ENCODE measurements around the gene KCNC4.

The KCNC4 gene

DNA sequence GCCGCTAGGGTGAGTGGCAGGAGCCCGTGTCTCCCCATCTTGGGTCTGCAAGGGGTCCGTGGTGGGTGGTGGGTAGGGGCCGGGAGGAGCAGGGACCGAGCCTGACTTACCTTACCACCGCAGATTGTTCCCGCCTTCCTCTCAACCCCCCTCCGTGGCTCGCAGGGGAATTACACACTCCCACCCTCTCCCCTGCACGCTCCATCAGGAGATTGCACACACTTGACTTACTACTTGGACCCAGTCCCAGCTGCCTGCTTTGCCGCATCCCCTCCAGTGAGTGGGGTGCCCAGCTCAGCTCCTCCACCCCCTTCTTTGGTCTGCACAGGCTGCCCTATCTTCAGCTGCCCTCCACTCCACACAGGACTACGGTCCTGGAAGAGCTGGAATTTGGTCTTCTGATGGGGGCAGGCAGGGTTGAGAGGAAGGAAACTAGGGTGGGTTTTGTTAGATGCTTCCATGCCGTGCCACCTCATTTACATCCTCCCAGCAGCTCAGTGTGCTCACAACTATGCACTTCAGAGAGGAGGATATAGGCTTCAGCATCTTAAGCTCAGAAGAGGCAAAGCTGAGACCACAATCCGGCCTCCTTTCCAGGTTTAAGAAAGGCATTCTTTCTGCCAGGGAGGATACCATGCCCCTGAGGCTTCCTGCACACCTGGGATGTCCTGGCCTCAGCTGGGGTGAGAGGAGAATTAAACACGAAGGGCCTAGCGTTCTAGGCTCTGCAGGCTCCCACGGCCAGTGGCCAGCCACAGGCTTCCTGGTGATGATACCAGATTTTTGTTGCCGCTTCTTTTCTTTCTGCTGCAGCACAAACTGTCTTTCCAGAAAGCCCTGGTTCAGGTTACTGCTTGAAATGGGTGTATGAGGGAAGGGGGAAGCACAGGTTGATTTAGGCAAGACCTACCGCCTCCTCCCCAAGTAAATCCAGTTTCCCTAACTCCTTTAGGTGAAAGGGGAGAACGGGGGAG, 2.3 kb downstream of the KCNC4 start:
- DNase-seq: no peak

DNA sequence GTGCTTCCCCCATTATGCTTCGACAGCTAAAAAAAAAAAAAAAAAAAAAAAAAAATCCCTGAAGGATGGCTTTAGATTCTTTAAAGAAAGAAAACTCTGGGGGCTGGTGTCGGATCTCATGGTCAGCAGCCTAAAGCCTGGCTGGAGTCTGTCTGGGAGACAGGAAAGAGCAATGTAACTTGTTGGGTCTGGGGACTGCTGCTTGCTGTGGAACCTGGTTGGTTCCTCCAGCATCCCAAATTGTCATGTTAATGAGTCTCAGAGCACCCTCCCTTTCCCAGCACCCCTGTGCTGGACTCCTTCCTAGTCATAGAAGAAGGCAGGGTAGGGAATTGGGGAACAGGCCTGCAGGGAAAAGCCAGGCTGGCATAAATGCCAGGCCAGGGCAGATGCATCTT, 3.0 kb downstream of the KCNC4 start:
- no peak for DNase-seq

DNA sequence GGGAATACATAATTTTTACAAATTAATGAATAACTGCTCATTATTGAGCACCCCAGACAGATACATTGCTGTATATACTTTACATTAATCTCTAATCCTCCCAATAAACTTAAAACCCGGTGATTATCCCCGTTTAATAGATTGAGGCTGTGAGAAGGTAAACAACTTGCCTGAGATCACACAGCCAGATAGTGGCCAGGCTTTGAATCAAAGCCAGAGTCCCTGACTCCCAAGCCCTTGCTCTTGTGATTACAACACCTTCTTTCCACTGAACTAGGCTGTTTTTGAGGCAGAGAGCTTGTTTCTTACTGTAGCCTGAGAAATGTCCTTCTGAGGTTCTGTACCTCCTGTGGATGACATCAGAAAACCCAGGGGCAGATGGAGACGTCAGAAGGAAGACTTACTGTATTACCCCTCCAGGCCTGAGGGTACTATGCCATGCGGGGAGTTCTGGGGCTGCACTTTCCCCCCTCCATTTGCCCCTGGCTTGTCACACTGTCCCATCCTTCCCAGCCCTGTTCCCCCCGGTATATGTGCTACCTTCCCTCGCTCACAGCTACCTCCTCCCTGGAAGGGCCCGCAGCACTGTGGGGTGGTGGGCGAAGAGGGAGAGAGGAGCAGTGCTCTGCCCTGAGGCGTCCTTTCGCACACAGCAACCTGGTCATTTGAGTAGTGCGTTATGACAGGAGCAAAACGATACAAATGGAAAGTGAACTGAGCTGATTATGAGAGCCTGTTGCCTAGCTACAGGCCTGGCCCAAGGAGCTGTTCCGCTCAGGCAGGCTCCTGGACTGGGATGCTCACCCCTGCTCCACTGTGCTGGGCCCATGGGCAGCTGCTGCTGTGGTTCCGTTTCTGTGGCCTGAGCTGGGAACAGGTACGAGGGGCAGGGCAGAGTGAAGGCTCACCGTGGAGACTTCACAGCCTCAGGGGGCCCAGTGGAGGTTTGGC, 4.6 kb downstream of the KCNC4 start:
- no peak for DNase-seq

DNA sequence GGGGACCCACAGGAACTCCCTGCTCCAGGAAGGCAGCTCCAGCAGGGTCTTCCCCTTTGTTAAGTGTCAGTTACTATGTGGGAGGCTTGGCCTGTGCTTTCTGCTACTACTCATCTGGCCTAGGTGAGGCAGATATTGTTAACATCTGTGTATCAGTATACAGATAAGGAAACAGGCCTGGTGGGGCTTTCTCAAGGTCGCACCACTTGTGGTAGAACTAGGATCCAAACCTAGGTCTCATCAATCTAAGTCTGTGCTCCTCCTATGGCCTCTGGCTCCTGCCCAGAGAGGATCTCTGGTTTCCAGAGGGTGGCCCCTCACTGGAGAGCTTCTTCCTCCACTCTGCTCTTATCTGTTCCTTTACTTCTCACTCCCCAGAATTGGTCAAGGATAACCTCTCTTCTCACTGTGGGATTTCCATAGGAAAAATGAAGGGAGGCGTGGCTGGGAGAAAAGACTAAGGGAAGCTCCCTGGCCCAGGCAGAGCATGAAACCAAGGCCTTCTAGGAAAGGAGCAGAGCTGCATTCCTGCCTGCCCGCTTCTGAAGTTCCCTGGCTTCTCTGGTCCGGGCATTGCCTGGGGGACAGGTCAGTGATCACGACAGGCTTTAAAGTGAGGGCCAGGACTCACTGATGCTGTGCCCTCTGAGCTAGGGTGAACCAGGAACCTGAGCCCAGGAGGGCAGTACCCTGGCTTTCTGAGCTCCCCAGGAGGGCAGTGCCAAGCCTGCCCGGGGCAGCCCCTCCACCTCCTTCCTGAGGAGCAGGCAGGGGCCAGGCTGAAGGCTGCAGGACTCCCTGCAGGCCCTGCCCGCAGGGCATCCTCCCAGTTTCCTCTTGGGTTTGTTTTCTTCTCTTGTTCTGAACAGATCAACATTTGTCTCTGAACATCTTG, 5.8 kb downstream of the KCNC4 start:
- no peak for DNase-seq

DNA sequence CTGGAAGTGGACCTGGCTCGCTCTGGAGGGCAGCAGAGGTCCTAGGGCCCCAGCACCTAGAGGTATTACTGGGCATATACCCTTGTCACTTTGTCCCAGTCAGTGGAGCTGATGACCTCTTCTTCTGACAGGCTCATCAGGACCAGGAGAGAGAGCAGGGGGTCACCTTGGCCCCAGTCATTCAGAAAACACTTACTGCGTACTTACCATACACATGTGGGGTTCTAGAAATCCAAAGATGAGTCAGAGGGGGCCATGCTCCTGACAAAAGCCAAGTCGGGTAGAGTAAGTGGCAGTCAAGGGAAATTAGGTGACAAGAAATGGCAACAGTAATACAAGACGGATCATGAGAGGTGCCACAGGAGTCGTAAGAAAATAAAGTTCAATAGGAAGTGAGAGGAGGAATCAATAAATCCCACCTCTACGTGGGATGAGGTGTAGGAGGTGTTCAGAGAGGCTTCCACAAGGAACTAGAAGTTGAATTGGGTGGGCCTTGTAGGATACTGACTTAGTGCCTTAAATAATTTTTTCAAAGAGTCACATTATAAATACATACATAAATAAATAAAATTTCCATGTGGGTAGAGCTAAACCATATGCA, 6.8 kb downstream of the KCNC4 start:
- no peak for DNase-seq

DNA sequence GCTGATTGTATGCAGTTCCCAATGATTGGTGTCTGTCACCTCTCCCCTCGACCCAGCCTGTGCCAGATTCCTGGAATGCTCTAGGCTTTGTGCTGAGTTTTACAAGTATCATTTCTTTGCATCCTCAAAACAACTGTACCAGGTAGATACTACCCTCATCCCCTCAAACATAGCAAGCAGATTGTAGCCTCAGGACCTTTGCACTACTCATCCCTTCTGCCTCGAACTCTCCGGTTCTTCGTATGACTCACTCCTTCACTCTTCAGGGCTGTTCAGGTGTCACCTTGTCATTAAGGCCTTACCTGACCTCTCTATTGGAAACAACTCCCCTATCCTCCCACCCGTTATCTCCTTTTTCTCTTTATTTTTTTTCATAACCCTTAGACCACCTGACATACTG, 8.0 kb downstream of the KCNC4 start:
- no peak for DNase-seq

DNA sequence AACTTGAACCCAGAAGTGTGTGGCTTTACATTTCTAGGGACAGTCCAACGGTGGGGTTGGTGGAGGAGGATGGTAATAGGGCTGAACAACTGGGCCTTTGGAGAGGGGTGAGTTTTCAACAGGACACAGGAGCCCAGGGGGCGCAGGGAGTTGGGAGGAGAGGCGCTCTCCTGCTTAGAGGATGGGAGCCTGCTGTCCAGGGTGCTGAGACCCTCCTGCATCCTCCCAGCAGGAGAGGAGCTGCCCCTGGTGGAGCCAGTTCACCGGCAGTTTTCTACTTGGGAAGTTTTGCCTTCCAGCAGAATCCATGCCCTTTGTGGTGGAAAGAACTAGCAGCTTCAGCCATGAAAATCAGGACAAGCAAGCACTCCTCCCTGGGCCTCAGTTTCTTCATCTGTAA, 8.6 kb downstream of the KCNC4 start:
- no peak for DNase-seq

DNA sequence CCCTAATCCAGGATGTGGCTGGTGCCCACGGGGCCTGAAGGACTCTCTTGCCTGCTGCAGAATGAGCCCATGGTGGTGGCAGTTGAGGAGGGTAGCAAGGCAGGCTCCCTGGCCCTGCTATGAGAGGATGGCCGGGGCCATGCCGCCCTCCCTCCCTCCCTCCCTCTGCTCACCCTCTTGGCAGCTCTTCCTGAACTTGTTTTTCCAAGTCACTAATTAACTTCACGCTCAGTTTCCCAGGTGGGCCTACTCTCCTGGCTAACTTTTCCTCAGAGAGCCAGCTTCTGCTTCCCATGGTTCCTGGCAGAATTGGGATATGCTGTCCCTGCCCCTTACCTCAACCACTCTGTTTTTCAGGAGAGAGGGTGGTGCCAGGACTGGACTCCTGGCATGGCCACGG, 10.2 kb downstream of the KCNC4 start:
- DNase-seq: no peak

DNA sequence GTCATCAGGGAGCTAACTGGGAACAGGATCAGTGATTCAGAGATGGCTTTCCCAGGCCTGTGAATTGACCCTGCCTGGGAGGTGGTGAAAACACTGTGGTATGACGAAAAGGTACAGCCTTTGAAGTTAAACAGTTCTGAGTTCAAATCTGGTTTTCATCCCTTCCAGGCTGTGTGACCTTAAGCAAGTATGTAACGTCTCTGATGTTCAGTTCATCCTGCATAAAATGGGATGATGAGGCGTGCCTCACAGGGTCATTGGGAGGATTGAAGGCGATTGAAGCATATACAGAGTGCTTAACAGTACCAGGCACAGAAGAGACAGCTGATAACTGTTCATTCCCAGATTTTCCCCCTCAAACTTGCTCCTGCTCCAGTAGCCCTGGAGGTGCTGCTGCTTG, 11.0 kb downstream of the KCNC4 start:
- no peak for DNase-seq

DNA sequence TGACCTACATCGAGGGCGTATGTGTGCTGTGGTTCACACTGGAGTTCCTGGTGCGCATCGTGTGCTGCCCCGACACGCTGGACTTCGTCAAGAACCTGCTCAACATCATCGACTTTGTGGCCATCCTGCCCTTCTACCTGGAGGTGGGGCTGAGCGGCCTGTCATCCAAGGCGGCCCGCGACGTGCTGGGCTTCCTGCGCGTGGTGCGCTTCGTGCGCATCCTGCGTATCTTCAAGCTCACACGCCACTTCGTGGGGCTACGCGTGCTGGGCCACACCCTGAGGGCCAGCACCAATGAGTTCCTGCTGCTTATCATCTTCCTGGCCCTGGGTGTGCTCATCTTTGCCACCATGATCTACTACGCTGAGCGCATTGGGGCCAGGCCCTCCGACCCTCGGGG, 13.0 kb downstream of the KCNC4 start:
- DNase-seq: no peak

DNA sequence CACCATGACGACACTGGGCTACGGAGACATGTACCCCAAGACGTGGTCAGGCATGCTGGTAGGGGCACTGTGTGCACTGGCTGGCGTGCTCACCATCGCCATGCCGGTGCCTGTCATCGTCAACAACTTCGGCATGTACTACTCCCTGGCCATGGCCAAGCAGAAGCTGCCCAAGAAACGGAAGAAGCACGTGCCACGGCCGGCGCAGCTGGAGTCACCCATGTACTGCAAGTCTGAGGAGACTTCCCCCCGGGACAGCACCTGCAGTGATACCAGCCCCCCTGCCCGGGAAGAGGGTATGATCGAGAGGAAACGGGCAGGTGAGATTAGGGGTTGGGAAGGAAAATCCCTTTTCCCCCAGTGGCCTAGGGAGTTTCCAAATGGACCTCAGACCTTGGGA, 13.5 kb downstream of the KCNC4 start:
- DNase-seq: no peak

DNA sequence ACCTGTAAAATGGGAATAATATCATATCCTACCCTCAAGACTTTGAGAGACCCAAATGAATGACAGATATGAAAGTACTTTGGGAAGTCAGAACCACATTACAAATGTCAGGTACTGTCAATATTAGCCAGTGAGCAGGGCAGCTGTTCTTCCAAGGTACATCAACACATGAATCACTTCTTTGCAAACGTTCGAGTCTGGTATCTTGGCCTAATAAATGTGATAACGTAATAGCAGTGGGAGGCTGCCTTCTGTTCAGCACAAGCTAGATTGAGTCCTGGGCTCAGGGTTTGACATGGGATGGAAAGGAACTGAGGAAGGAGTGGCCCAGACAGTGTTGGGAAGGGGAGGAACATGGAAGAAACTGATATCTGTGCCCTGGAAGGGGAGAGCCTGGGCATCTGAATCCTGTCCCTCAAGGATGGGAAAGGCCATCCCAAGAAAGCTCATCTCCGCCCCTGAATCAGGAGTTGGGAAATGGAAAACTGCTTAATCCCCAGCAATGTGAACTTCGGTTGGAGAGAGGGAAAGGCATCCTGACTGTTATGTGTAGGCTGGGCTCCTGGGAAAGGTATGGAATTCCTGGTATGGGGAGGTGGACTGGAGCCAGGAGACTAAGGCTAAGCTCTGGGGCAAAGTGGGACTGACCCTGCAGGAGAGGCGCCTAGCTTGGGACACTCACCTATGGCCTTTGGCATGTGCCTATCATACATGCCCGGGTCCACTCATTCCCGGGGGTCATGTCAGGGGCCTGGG, 14.3 kb downstream of the KCNC4 start:
- DNase-seq: no peak

DNA sequence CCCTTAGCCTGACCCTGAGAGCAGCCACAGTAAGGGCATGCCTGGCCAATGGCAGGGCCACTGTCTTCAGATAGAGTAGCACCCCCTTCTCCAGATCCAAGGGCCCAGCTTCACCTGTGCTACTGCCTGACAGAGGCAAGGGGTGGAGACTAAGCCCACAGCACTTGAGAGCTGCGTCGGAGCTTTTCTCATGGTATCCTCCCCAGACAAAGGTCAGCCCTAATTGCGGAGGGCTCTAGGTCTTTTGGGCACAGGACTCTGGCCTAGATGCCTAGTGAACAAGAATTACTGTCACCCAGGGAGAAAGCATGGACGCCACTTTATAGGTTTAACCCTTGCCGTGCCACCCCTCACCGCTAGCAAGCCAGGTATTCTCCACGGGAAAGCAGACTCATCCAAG, 15.1 kb downstream of the KCNC4 start:
- DNase-seq: no peak

DNA sequence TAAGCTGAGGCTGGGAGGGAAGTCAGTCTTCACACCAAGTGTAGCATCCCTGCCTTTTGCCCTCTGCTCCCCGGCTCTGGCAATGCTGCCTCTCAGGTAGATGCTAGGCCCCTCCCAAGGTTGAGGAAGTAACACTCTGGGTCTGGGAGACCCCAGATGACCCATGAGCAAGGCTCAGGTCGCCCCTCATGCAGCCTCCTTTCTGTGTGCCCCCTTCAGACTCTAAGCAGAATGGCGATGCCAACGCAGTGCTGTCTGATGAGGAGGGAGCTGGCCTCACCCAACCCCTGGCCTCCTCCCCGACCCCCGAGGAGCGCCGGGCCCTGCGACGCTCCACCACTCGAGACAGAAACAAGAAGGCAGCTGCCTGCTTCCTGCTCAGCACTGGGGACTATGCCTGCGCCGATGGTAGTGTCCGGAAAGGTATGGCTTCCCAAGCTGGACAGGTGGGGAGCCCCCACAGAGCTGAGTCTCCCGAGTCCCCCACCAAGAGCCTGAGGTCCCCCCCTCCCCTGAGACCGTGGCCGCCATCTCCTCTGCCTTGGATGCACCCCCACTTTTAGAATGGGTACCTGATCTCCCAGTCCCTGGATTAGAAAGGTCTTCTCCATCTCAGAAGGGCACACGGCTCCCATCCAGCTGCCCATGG, 15.8 kb downstream of the KCNC4 start:
- DNase-seq: no peak

DNA sequence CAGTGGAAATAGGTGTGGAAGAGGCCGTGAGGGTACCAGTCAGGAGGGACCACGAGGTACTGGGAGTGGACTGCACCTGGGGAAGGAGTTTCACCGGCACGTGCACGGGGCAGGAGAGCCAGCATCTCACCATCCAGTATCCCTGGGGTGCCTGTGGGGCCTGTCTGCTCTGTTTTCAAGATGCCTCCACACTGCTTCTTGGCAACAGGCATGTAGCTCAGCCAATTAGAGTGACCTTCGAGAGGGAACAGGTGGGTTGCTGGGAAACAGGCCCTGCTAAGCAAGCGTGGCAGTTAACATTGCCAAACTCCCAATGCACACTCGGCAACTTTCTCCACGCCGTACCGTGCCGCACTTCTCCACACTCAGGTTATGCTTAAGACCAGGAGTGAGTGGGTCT, 17.7 kb downstream of the KCNC4 start:
- DNase-seq: no peak

DNA sequence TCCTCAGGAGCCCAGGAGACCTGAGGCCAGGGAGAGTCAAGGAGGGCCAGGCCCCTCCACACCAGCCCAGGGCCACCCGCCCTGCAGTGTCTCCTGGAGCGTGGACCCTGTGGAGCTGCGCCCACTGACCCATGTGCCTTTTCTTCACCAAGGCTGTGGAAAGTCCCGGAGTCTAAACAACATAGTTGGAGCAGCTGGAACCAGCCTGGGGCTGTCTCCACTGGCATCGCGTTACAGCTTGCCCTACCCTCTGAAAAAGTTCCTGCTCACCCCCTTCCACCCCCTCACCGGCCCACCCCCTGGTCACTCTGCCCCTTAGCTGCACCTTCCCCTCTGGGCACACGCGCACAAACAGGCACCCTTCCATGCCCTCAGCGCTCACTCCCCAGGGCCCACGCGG, 18.3 kb downstream of the KCNC4 start:
- no peak for DNase-seq

DNA sequence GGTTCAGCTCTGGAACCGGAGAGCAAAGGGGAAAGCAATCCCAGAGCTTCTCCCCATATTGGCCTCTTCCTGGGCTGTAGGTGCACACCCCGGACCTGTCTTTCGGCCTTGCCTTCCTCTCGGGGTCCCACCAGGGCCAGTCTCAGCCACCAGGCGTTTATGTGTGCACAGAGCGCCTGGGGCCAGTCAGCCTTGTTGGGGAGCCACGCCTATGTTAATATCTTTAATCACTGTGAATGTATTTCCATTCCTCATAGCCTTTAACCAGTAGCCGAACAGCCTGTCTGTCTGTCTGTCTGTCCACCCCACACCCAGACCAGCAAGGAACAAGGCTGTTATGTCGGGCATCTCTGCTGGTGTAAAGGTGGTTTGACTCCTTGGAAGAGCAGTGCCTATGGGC, 18.8 kb downstream of the KCNC4 start:
- no peak for DNase-seq

DNA sequence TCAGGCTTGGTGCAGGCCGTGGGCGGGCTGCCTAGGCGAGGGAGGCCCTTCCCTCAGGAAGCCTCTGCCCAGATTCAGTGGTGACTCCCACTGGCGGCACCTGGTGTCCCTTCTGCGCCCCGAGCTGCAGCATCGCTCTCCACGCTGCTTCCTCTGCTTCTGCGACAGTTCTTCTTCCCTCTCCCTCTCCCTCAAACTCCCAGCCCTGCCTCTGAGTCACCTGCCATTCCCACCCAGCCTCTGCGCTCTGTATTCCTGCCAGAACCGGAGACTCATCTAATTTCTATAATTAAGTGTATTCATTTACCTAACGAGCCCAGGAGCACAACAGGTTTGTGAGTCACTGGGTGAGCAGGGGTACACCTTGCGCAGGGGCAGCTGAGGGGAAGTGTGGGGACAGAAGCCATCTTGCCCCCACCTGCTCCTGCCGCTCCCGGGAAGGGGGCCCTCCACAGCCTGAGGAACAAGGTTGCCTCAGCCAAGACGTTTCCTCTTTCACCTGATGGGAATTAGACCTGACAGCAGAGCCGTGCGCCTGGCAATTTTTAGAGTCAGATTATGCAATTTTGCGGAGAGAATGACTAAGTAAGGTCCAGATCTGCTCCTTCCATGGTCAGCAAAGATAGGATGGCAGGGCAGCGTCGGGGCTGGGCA, 19.4 kb downstream of the KCNC4 start:
- no peak for DNase-seq

DNA sequence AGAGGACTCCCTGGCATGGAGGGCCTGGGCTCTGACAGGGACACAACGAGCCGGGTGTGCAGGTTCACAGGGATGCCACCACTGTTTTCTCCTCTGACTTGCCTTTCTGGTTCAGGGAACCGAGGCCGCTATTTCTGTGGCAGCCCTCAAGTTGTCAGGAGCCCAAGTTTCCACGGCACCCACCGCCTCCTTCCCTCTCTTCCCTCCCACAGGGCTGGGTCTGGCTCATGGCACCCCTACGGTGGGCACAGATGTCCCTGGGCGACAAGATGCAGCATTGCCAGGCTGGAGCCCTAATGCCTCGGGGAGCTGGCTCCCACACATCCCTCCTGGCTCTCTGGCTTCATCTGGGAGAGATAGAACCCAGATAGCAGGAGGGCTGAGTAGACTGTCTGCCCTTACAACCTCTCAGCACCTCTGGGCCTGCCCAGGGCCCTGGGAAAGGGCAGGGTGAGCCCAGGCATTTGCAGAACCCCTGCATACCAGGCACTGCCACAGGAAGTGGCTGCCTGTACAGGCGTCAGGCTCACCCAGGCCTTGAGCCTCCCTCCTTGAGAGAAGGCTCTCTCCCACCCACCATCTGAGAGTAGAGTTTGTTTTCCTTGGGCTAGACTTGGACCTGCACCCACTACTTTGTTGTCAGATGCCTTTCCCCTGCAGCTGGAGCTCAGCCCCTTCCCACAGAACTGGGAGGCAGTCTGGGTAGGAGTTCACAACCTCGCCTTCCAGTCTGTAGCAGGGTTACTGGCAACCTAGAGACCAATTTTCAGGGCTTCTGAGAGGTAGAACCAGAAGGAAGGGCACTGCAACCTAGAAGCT, 20.5 kb downstream of the KCNC4 start:
- DNase-seq: no peak

DNA sequence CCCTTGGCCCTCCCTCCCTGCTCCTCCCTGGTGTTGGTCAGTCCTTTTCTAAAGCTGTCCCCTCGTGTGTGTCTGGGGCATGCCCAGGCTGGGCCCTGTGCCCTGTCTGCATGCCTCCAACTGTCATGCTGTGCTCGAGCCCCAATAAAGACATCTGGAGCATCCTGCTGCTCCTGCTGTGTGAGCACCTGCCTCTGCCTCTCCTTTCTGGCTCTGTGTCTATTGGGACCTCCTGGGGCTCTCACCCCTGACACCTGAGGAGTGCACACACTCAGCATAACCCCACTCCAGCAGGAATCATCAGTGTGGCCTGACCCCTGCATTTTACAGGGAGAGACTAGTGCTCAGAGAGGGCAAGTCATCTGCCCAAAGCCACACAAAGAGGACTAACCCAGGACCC, 23.7 kb downstream of the KCNC4 start:
- DNase-seq: no peak

Measured in stimulated activated CD4-positive, alpha-beta T cell treated with anti-CD3 and anti-CD28 coated beads, Interleukin-4, amount 100 ng/mL, for 24 hours (primary cell).